ENCODE results near the gene GALNT4. TPM values are rescaled to one million over a fixed set of nuclear protein-coding genes. Genes with fewer than 3 reads are reported as not detected.

GALNT4 gene
- total RNA-seq, 1 experiment from 2014 or later, result 6.3 TPM

DNA sequence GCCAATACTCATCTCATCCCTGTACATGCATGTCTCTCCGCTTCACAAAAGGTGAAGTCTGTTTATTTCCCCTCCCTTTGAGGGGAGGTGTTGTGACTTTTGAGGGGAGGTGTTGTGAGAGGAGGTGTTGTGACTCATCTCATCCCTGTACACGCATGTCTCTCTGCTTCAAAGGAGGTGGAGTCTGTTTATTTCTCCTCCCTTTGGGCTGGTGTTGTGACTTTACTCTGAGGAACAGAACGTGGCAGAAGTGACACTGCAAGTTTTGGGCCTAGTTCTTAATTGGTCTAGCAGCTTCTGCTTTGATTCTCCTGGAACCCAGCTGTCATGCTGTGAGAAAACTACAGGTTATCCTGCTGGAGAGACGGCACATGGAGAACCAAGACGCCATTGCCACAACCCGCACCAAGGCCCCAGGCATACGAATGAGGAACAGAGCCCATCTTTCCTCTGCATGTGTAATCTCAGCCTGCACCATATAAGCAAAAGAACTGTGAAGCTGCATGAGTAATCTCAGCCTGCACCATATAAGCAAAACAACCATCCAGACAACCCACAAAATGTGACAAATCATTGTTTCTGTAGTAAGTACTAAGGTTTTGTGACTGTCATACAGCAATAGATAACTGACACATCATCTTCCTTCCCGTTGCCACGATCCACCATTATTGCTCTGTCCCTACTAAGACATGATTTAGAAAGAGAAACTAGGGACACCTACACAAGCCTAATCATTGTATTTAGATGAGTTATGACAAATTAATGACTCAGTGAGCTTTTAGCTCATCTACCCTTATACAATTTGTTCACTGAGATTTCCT is 30.0 kb downstream of the GALNT4 start:
- DNase-seq (ENCODE audit: low read depth), result peak; percentile 31

DNA sequence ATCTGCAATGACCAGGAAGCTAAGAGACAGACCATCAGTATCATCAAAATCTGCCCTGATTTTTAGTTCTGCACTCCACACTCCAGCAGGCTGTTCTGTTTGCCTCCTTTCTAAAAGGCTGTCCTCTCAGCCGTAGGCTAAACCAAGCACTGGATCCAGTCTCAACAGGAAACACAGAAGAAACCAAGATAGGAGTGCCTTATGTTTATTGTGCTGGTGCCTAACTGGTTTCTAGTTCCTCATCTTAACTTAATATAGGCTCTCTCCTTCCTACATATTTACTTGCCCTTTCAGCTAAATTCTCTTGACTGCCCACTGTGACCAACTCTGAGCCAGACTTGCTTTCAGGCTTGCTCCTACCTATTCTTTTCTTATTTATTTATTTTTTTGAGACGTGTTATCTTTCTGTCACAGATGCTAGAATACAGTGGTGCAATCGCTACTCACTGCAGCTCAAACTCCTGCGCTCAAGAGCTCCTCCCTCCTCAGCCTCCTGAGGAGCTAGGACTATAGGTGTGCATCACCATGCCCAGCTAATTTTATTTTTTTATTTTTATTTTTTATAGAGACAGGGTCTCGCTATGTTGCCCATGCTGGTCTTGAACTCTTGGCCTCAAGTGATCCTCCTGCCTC is 30.8 kb downstream of the GALNT4 start:
- no peak for DNase-seq (ENCODE audit: low read depth)

DNA sequence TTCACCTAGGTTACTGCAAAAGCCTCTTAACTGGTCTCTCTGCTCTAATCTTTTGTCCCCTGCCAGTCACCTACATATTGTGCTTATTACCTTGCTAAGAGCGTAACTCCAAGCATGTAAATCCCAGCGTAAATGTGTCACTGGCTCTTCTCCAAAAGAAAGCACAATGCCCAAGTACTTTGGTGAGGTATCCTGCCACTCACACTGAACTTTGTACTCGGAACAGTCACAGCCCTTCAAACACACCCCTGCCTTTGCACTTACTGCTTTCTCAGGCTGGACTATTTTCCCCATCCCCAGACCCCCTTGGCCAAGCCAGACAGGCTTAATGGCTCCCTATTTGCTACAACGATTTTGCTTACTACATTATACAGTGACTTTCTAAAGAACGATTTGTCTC is 31.7 kb downstream of the GALNT4 start:
- DNase-seq (ENCODE audit: low read depth), result no peak

DNA sequence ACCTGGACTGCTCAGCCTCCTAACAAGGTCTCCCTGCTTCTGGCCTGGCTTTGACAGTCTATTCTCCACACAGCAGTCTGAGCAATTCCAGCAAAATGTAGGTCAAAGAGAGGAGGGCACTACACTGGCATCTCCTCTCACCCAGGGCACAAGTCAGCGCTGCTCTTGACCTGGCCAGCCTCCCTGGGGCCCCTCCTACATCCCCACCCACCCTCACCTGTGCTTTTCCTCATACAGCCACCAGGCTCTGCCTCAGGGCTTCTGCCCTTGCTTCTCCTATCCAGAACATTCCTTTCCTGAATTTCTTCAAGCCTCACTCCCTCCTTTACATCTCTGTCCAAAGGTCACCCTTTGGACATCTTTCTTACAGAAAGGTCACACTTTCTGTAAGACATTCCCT is 33.7 kb downstream of the GALNT4 start:
- DNase-seq (ENCODE audit: low read depth), result no peak

DNA sequence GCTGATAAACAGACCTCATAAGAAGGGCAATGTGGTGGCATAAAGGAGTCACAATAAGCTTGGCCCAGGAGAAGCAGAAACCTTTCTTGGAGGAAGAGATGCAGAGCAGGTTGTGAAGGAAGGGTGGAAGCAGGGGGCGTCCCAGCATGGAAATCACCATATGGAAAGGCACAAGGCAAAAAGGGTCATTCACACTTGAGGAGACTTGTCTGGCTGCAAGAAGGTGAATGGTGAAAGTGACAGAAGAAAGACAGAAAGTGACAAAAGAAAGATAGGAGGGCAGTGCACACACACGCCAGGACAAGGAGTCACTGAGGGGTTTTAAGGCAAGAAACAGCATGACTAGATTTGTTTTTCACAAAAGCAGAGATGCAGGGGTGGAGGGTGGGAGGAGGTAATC is 38.3 kb downstream of the GALNT4 start:
- DNase-seq (ENCODE audit: low read depth), result no peak

DNA sequence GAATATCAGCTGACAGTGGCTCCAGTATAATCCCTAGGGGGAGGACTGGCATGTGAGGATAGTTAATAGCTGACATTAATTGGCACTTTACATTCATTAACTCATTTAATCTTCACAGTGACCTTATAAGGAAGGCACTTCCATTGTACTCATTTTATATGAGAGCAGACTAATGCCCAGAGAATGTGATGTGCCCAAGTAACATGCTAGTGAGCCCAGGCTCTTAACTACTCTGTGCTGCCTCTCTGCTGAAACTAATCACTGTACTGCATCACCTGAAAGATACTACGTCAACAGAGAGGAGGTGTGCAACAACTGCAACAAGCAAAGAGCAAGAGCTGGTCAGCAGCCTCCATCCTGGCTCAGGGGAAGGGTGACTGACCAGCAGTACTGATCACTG is 40.1 kb downstream of the GALNT4 start:
- no peak for DNase-seq (ENCODE audit: low read depth)

DNA sequence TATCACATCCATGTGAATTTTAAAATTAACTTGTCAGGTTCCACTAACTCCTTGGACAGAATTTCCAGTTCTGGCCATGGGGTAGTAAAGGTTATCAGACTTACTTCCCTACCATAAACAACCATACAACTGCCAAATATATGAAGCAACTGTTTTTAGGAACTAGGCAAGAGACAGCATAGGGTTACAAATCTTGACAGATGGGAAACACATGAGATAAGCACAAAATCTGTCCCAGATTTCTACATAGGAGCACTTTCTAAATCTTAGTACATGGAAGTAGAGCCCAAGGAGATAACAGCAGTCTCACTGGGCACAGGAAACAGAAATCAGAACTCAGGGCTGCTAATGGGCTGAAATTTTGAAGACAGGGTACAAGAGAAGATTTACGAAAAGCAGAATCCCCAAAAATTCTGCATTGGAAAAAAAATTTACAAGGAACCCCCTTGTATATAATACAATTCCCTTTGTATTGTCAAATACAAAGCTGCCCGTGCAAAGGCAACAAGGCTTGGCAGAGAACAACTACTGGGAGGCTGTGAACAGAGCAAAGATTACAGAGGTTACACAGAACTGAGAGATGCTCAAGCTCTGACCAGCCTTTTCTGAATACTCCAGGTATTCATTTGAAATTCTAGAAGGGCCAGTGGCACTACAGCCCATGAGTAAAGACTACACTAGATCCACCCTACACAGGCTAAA is 43.2 kb downstream of the GALNT4 start:
- DNase-seq (ENCODE audit: low read depth), result no peak

DNA sequence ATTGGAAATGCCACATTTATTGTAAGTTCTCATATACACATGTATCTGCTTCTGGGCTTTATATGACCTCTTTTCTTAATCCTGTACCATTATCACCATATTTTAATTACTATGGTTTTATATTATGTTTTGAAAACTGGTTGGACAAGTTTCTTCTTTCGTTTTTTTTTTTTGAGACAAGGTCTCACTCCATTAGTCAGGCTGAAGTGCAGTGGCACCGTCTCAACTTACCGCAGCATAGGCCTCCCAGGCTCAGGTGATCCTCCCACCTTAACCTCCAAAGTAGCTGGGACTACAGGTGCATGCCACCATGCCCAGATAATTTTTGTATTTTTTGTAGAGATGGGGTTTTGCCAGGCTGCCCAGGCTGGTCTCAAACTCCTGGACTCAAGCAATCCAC is 44.6 kb downstream of the GALNT4 start:
- no peak for DNase-seq (ENCODE audit: low read depth)

DNA sequence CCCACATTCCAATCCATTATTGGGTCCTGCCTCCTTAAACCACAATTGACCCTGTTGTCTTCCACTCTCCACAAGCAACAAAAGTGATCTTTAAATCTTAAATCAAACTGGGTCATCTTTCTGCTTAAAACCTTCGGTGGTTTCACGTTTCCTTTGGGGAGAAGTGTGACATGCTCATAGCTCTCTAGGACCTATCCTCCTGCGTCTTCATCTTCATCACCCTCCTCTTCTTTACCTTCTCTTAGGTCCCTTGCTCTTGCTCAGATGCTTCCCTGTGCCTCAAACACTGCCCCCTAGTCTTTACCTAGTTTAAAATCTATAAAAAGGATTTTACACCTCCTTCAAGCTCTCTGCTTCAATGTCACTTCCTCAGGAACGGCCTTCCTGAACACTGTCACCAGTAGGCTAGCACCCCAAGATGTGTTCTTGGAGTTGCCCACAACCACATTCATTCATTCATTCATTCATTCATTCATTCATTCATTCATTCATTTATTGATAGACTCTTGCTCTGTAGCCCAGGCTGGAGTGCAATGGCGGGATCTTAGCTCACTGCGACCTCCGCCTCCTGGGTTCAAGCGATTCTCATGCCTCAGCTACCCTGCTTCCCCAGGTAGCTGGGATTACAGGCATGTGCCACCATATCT is 46.8 kb downstream of the GALNT4 start:
- no peak for DNase-seq (ENCODE audit: low read depth)

DNA sequence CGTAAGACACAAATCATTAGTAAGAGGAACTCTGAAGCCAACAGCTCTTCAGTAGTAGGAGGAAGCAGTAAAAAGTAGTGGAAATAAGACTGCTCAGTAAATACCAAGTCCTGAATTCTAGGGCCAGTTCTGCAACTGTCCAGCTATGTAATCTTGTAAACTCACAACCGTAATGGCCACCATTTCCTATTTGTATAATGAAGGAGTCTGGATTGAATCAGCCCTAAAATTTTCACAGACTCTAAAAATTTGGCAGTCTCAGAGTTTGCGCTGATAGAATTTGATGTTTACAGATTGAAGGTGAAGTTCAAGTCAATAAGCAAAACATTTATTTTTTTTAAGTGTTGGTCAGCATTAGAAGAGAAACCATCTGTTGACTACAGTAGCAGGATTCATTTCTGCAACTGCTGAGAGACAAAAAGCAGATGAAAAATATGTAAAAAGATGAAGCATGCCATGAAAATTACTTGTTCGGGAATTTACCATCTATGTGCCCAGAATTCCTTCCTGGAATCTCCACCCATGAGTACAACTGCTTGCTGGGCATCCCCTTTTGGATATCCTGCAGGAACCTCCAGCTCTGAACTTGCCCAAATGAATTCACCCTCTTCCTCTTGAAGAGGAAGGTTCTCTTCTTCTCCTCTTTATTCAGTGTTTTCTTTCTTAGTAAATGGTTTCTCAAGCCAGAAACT is 47.5 kb downstream of the GALNT4 start:
- DNase-seq (ENCODE audit: low read depth), result no peak

DNA sequence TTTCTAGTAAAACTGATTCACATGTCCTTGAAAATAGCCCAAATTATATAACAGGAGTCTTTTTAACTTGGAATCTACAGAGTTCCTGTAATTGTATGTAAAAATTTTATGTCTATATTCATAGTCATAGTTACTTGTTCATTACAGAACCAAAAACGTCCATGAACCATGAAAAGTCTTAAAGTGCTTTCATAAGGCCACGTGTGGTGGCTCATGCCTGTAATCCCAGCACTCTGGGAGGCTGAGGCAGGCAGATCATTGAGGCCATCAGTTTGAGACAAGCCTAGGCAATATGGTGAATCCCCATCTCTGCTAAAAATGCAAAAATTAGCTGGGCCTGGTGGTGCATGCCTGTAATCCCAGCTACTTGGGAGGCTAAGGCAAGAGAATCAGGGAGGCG is 48.4 kb downstream of the GALNT4 start:
- DNase-seq (ENCODE audit: low read depth), result no peak

DNA sequence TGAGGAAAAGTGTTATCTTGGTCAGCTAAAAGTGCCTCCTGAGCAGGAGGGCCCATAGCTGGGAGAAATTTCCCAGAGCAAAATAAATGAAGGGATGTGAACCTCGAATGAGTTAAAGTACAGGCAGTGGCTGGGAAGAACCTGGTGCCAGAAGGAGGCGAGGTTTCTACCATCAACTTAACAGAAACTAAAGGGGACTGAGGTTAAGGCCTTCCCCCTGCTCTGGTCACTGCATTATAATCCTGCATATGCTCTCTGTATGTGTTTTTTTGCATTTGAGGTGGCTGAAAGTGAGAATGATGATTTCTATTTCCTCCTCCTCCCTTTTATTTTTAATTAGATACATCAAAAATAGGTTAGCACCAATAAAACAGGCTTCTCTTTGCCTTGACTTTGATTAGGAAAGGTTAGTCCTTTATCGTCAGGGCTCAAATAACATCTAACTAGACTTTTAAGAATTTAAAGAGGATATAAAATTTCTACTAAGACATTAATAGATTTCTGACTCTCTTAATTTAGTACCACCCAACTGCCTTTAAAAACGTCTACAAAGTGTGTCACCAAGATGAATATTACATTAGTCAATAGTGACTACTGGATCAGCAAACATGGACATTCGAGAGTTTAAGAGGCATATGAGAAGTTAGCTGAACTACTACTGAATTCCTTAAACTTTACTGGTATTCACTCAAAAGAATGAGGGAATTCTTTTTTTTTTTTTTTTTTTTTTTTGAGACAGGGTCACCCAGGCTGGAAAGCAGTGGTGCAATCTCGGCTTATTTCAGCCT is 49.2 kb downstream of the GALNT4 start:
- no peak for DNase-seq (ENCODE audit: low read depth)

DNA sequence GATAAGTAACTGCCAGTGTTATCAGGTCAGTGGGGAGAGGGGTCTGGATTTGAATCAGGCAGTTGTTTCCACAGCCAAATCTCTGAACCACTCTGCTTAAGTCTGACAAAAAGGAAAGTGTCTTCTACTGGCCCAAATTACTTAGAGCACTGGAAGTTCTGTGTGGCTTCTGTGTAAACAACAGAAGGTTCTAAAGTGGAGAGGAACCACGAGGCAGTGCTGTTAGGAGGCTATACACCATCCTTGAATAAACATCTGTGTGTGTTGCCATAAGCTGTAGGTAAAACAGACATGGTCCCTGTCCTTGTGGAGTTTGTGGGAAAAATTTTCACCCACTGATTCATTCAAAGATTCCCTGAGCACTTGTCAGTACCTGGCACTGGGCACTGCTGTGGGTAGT is 50.0 kb downstream of the GALNT4 start:
- DNase-seq (ENCODE audit: low read depth), result no peak

Other genes starting within 250 kb of the GALNT4 start
- 28.3 and 31.6 TPM in 2 replicates for gene DUSP6, start 172.3 kb downstream of the GALNT4 start, total RNA-seq (2014; rRNA removed)
- 12.4 and 16.0 TPM in 2 replicates for gene POC1B, start 1.3 kb upstream of the GALNT4 start, total RNA-seq (2014; rRNA removed)
- 467 and 521 TPM in 2 replicates for gene ATP2B1, start 184.0 kb upstream of the GALNT4 start, total RNA-seq (2014; rRNA removed)